OCI-LY1 (cell line): Measurements from ENCODE around the gene CASP3.

ENCODE experiments used
- H2AFZ ChIP-seq: fragments of 200-600 bp; sonication (generic), shearing (Covaris generic); 2 replicates; pipeline ENCODE4 v1.6.0; 2014; ENCODE audit warnings: antibody characterized with exemption, mild to moderate bottlenecking, low read length
- H3F3A ChIP-seq: fragments of 200-600 bp; sonication (generic), shearing (Covaris generic); 2 replicates; pipeline ENCODE4 v1.6.0; 2014; ENCODE audit warnings: mild to moderate bottlenecking, antibody characterized with exemption, low read length, moderate library complexity; ENCODE audit not compliant: insufficient read depth
- H3K27ac ChIP-seq: fragments of 200-600 bp; sonication (generic); 2 replicates; pipeline ENCODE4 v1.5.1; 2014; ENCODE audit warnings: low read length, mixed run types, mild to moderate bottlenecking, low read depth; ENCODE audit not compliant: poor library complexity, severe bottlenecking
- H3K27me3 ChIP-seq: fragments of 200-600 bp; sonication (generic); 2 replicates; pipeline ENCODE4 v1.6.0; 2014; ENCODE audit warnings: antibody characterized with exemption, mild to moderate bottlenecking, low read length, moderate library complexity; ENCODE audit not compliant: insufficient read depth
- H3K36me3 ChIP-seq: fragments of 200-600 bp; sonication (generic); 2 replicates; pipeline ENCODE4 v1.6.1; 2014; ENCODE audit warnings: mild to moderate bottlenecking, antibody characterized with exemption, low read length, moderate library complexity, mixed read lengths; ENCODE audit not compliant: insufficient read depth
- H3K4me1 ChIP-seq: fragments of 200-600 bp; sonication (generic); 2 replicates; pipeline ENCODE4 v1.5.1; 2014; ENCODE audit warnings: mild to moderate bottlenecking, low read length, moderate library complexity; ENCODE audit not compliant: insufficient read depth, severe bottlenecking
- H3K4me2 ChIP-seq: fragments of 200-600 bp; sonication (generic), shearing (Covaris generic); 2 replicates; pipeline ENCODE4 v1.6.1; 2014; ENCODE audit warnings: low read length
- H3K4me3 ChIP-seq: fragments of 200-600 bp; sonication (generic); 2 replicates; pipeline ENCODE4 v1.5.1; 2014; ENCODE audit warnings: low read length, low read depth, mild to moderate bottlenecking, mixed read lengths; ENCODE audit not compliant: poor library complexity, severe bottlenecking
- H3K79me2 ChIP-seq: fragments of 200-600 bp; shearing (Covaris generic); 2 replicates; pipeline ENCODE4 v1.6.1; 2016; ENCODE audit warnings: mixed run types, low read length, mixed read lengths; ENCODE audit not compliant: insufficient read depth
- H3K9ac ChIP-seq: fragments of 200-600 bp; sonication (generic), shearing (Covaris generic); 2 replicates; pipeline ENCODE4 v1.6.1; 2014; ENCODE audit warnings: mild to moderate bottlenecking, low read length, mixed read lengths
- H3K9me2 ChIP-seq: fragments of 200-600 bp; sonication (generic), shearing (Covaris generic); 2 replicates; pipeline ENCODE4 v1.6.1; 2014; ENCODE audit warnings: low read depth, mild to moderate bottlenecking, low read length, mixed read lengths
- H3K9me3 ChIP-seq: fragments of 200-600 bp; shearing (Covaris generic); 2 replicates; pipeline ENCODE4 v1.6.1; 2014; ENCODE audit warnings: low read length, mixed read lengths
- H4K20me1 ChIP-seq: fragments of 200-600 bp; sonication (generic), shearing (Covaris generic); 2 replicates; pipeline ENCODE4 v1.6.0; 2016; ENCODE audit warnings: mild to moderate bottlenecking, low read length; ENCODE audit not compliant: insufficient read depth
- CTCF ChIP-seq: fragments of 200-600 bp; sonication (generic), shearing (Covaris generic); IDR thresholded peaks from 2 replicates; pipeline ENCODE4 v1.5.1; 2017; ENCODE audit warnings: mild to moderate bottlenecking, antibody characterized with exemption, low read length, moderate library complexity, mixed read lengths
- EZH2 ChIP-seq: fragments of 200-600 bp; sonication (generic), shearing (Covaris generic); IDR thresholded peaks from 2 replicates; pipeline ENCODE4 v1.8.0; 2017; ENCODE audit warnings: borderline replicate concordance, mixed run types, mild to moderate bottlenecking, antibody characterized with exemption, low read length, moderate library complexity, mixed read lengths

CASP3 gene

GRCh38 chr4:184648054-184648312 lies 1.3 kb downstream of the CASP3 start:
- Histone ChIP-seq H3K36me3 (peaks cover 32% of the 10 kb centered on the region), H3K27me3 (no peaks in the 10 kb centered on the region), H2AFZ (no peak overlapping the region), H3K9me2 (no peaks in the 10 kb centered on the region), H3K4me3 (peak overlapping the region; percentile 84), H3K9me3 (no peaks in the 10 kb centered on the region), H3K79me2 (peaks cover 48% of the 10 kb centered on the region), H4K20me1 (no peaks in the 10 kb centered on the region), H3K9ac (peak overlapping the region; percentile 98), H3K27ac (peak overlapping the region; percentile 71), H3F3A (no peaks in the 10 kb centered on the region), H3K4me1 (peaks cover 44% of the 10 kb centered on the region), H3K4me2 (peak overlapping the region; percentile 97)
- TF ChIP-seq CTCF, result no peak
- TF ChIP-seq EZH2, result no peak

- Histone ChIP-seq H3F3A (no peaks in the 10 kb centered on the region), H2AFZ (no peak overlapping the region), H3K4me3 (peak overlapping the region; percentile 84), H3K9me3 (no peaks in the 10 kb centered on the region), H3K27ac (peak overlapping the region; percentile 71), H3K9me2 (no peaks in the 10 kb centered on the region), H3K27me3 (no peaks in the 10 kb centered on the region), H3K4me1 (peaks cover 44% of the 10 kb centered on the region), H3K36me3 (peaks cover 37% of the 10 kb centered on the region), H4K20me1 (no peaks in the 10 kb centered on the region), H3K79me2 (peaks cover 51% of the 10 kb centered on the region), H3K4me2 (peak overlapping the region; percentile 97), H3K9ac (peak overlapping the region; percentile 98)
- TF ChIP-seq EZH2 (no peak), CTCF (no peak)
These were observed 1.8 kb downstream of the CASP3 start for GRCh38 chr4:184647266-184648053.

GRCh38 chr4:184645904-184646610 lies 3.2 kb downstream of the CASP3 start:
- peak overlapping the region; percentile 97 for H3K4me2 ChIP-seq
- no peaks in the 10 kb centered on the region for H3K9me3 ChIP-seq
- H3F3A ChIP-seq, result no peaks in the 10 kb centered on the region
- peak overlapping the region; percentile 98; the same call in 1 of the 2 replicates for H3K9ac ChIP-seq
- peak overlapping the region; percentile 71 for H3K27ac ChIP-seq
- H3K79me2 ChIP-seq, result peaks cover 59% of the 10 kb centered on the region
- no peaks in the 10 kb centered on the region for H3K9me2 ChIP-seq
- H3K27me3 ChIP-seq, result no peaks in the 10 kb centered on the region
- peak overlapping the region; percentile 84 for H3K4me3 ChIP-seq
- H3K4me1 ChIP-seq, result peaks cover 50% of the 10 kb centered on the region
- H3K36me3 ChIP-seq, result peaks cover 49% of the 10 kb centered on the region
- TF ChIP-seq CTCF (no peak), EZH2 (no peak)
- no peak overlapping the region for H2AFZ ChIP-seq
- no peaks in the 10 kb centered on the region for H4K20me1 ChIP-seq
